SK-N-SH treated with all-trans-retinoic acid at 6 μM for 48 hours (cell line): ENCODE measurements around the gene CSF3R.
A peak's percentile ranks its signal among the peaks of the same experiment; 100 is the strongest.

Experiments
- ATAC-seq: fragments of 200-7000 bp; cut with Tn5 transposase; 3 replicates; pipeline ENCODE4 v1.9.1; 2020; ENCODE audit warnings: mild to moderate bottlenecking, moderate library complexity
- ARNTL ChIP-seq: fragments of 450-650 bp; formaldehyde crosslinking; IDR thresholded peaks from 2 replicates; pipeline ENCODE4 v1.5.0; 2020; ENCODE audit warnings: low read depth, mild to moderate bottlenecking, moderate library complexity, borderline replicate concordance
- BACH2 ChIP-seq: fragments of 250-450 bp; sonication (Bioruptor Pico); IDR thresholded peaks from 2 replicates; pipeline ENCODE4 v1.9.0; 2021; ENCODE audit warnings: mild to moderate bottlenecking, borderline replicate concordance
- CSDC2 ChIP-seq: fragments of 250-450 bp; sonication (Bioruptor Pico); IDR thresholded peaks from 2 replicates; pipeline ENCODE4 v1.5.0; 2020; ENCODE audit warnings: mild to moderate bottlenecking, moderate library complexity
- ISL1 ChIP-seq: fragments of 250-450 bp; sonication (Bioruptor Pico); IDR thresholded peaks from 2 replicates; pipeline ENCODE4 v2.1.2; 2022; ENCODE audit warnings: mild to moderate bottlenecking, moderate library complexity
- OSR1 ChIP-seq: fragments of 250-450 bp; sonication (Bioruptor Pico); IDR thresholded peaks from 2 replicates; pipeline ENCODE4 v1.8.0; 2022; ENCODE audit warnings: moderate library complexity, mild to moderate bottlenecking, inconsistent platforms
- PATZ1 ChIP-seq: fragments of 250-450 bp; sonication (Bioruptor Pico); IDR thresholded peaks from 2 replicates; pipeline ENCODE4 v1.8.0; 2020; ENCODE audit warnings: mild to moderate bottlenecking, moderate library complexity, borderline replicate concordance
- PPARA ChIP-seq: fragments of 250-450 bp; sonication (Bioruptor Pico); IDR thresholded peaks from 2 replicates; pipeline ENCODE4 v1.5.0; 2020; ENCODE audit warnings: mild to moderate bottlenecking, borderline replicate concordance
- RARB ChIP-seq: fragments of 250-450 bp; sonication (Bioruptor Pico); IDR thresholded peaks from 2 replicates; pipeline ENCODE4 v1.8.0; 2021; ENCODE audit warnings: mild to moderate bottlenecking, moderate library complexity
- TCF4 ChIP-seq: fragments of 250-450 bp; sonication (Bioruptor Pico); IDR thresholded peaks from 2 replicates; pipeline ENCODE4 v1.8.0; 2021; ENCODE audit warnings: mild to moderate bottlenecking, moderate library complexity, borderline replicate concordance
- TOX ChIP-seq: fragments of 250-450 bp; sonication (Bioruptor Pico); IDR thresholded peaks from 2 replicates; pipeline ENCODE4 v1.8.0; 2021; ENCODE audit warnings: mild to moderate bottlenecking, moderate library complexity, borderline replicate concordance
- ZFP3 ChIP-seq: fragments of 250-450 bp; sonication (Bioruptor Pico); IDR thresholded peaks from 2 replicates; pipeline ENCODE4 v1.5.0; 2020; ENCODE audit warnings: mild to moderate bottlenecking, moderate library complexity
- ZFP30 ChIP-seq: fragments of 450-650 bp; formaldehyde crosslinking; IDR thresholded peaks from 2 replicates; pipeline ENCODE4 v1.5.0; 2022; ENCODE audit warnings: mild to moderate bottlenecking, moderate library complexity
- ZNF565 ChIP-seq: fragments of 450-650 bp; formaldehyde crosslinking; conservative IDR thresholded peaks from 2 replicates; pipeline ENCODE4 v1.5.0; 2020; ENCODE audit warnings: low read depth, mild to moderate bottlenecking, moderate library complexity
- ZNF70 ChIP-seq: fragments of 450-650 bp; formaldehyde crosslinking; IDR thresholded peaks from 2 replicates; pipeline ENCODE4 v1.5.0; 2020; ENCODE audit warnings: mild to moderate bottlenecking, moderate library complexity
- TF ChIP-seq, protein P1 (sequence below): fragments of 250-450 bp; sonication (Bioruptor Pico); IDR thresholded peaks from 2 replicates; pipeline ENCODE4 v1.5.0; 2020; ENCODE audit warnings: mild to moderate bottlenecking, moderate library complexity
- TF ChIP-seq, protein P2 (sequence below): fragments of 250-450 bp; sonication (Bioruptor Pico); IDR thresholded peaks from 2 replicates; pipeline ENCODE4 v1.8.0; 2021; ENCODE audit warnings: low read depth, mild to moderate bottlenecking, moderate library complexity, borderline replicate concordance
- TF ChIP-seq, protein P3 (sequence below): fragments of 250-450 bp; sonication (Bioruptor Pico); IDR thresholded peaks from 2 replicates; pipeline ENCODE4 v1.5.1; 2021; ENCODE audit warnings: mild to moderate bottlenecking, moderate library complexity

Gene CSF3R

GRCh38 chr1:36529769-36530260, 47.1 kb upstream of the CSF3R start:
- ATAC-seq: no peak
- TF ChIP-seq TCF4 (CRISPR knock-in tag) (peak; percentile 74; the same call in 1 of the 2 replicates), ISL1 (CRISPR knock-in tag) (0 out of 2 replicates have a peak, but pooled peaks have one; percentile 9), RARB (CRISPR knock-in tag) (no peak)
- TF ChIP-seq, protein P1, sequence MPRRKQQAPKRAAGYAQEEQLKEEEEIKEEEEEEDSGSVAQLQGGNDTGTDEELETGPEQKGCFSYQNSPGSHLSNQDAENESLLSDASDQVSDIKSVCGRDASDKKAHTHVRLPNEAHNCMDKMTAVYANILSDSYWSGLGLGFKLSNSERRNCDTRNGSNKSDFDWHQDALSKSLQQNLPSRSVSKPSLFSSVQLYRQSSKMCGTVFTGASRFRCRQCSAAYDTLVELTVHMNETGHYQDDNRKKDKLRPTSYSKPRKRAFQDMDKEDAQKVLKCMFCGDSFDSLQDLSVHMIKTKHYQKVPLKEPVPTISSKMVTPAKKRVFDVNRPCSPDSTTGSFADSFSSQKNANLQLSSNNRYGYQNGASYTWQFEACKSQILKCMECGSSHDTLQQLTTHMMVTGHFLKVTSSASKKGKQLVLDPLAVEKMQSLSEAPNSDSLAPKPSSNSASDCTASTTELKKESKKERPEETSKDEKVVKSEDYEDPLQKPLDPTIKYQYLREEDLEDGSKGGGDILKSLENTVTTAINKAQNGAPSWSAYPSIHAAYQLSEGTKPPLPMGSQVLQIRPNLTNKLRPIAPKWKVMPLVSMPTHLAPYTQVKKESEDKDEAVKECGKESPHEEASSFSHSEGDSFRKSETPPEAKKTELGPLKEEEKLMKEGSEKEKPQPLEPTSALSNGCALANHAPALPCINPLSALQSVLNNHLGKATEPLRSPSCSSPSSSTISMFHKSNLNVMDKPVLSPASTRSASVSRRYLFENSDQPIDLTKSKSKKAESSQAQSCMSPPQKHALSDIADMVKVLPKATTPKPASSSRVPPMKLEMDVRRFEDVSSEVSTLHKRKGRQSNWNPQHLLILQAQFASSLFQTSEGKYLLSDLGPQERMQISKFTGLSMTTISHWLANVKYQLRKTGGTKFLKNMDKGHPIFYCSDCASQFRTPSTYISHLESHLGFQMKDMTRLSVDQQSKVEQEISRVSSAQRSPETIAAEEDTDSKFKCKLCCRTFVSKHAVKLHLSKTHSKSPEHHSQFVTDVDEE (CRISPR knock-in tag): peak; percentile 40; the same call in 1 of the 2 replicates

DNA sequence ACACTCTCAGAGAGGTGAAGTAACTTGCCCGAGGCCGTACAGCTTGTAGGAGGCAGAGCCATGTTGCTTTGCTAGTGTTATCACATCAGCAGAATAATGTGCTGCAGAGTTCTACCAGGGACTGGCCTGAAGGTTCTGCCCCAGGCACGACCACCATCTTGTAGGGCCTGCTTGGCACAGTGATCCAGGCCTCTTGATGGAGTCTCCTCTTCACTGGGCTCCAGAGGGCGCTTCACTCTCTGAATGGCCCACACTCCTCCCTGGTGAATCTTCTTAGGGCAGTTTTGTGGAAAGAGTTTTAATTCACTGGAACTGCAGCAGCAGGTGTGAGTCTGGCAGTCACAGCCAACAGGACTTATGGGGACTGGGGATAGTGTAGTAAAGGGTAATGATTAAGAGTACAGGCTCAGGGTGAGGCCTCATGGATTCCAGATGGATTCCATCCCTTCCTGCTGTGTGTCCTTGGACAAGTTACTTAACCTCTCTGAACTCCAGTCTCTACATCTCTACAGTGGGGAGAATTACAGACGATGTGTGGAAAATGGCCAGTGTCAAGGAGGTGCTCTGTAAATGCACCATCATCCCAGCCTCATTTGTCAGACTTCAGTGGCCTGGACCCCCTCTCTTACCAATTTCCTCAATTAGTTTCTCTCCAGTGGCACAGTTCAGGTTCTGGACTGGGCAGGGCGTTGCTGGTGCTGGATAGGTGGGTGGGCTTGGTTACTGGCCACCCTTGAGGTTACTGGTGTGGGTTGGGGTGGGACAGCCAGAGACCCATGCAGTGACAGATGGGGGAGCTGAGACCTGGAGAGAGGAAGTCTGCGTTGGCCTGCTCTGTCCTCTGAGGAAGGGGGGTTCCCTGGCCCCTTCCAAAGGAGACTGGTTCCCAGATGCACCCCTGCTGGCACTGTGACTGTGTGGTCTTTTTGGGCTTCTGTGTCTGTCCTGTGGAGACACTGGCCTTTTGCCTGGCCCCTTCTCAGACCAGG, 45.9 kb upstream of the CSF3R start:
- peak; percentile 74 for ATAC-seq
- TF ChIP-seq ISL1 (CRISPR knock-in tag): no peak

DNA sequence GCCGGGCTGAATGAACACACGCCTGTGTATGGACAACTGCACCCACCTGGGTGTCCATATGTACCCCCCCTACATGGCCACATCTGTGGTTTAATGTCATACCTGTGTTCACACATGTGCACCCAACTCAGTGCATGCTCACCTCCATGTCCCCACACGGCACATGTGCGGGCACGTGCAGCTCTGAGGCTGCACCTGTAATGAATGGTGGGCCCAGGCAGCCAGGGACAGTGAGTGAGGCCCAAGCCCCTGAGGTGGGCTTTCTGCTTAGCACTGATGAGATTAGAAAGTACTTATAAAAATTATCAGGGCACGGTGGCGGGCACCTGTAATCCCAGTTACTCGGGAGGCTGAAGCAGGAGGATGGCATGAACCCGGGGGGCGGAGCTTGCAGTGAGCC, 42.5 kb upstream of the CSF3R start:
- no peak for ATAC-seq
- TF ChIP-seq PATZ1 (CRISPR knock-in tag) (no peak), ZNF70 (CRISPR knock-in tag) (no peak), ARNTL (no peak), CSDC2 (no peak), ISL1 (CRISPR knock-in tag) (no peak), TCF4 (CRISPR knock-in tag) (no peak), ZFP3 (CRISPR knock-in tag) (no peak), TOX (CRISPR knock-in tag) (no peak), RARB (CRISPR knock-in tag) (no peak)
- TF ChIP-seq, protein P2, sequence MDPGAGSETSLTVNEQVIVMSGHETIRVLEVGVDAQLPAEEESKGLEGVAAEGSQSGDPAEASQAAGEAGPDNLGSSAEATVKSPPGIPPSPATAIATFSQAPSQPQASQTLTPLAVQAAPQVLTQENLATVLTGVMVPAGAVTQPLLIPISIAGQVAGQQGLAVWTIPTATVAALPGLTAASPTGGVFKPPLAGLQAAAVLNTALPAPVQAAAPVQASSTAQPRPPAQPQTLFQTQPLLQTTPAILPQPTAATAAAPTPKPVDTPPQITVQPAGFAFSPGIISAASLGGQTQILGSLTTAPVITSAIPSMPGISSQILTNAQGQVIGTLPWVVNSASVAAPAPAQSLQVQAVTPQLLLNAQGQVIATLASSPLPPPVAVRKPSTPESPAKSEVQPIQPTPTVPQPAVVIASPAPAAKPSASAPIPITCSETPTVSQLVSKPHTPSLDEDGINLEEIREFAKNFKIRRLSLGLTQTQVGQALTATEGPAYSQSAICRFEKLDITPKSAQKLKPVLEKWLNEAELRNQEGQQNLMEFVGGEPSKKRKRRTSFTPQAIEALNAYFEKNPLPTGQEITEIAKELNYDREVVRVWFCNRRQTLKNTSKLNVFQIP: no peak
- TF ChIP-seq, protein P3, sequence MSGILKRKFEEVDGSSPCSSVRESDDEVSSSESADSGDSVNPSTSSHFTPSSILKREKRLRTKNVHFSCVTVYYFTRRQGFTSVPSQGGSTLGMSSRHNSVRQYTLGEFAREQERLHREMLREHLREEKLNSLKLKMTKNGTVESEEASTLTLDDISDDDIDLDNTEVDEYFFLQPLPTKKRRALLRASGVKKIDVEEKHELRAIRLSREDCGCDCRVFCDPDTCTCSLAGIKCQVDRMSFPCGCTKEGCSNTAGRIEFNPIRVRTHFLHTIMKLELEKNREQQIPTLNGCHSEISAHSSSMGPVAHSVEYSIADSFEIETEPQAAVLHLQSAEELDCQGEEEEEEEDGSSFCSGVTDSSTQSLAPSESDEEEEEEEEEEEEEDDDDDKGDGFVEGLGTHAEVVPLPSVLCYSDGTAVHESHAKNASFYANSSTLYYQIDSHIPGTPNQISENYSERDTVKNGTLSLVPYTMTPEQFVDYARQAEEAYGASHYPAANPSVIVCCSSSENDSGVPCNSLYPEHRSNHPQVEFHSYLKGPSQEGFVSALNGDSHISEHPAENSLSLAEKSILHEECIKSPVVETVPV (CRISPR knock-in tag): no peak

- TF ChIP-seq TCF4 (CRISPR knock-in tag): peak; percentile 79; the same call in 1 of the 2 replicates
- TF ChIP-seq PPARA (CRISPR knock-in tag): no peak
- ATAC-seq: no peak
Observed at GRCh38 chr1:36524359-36525062, 41.8 kb upstream of the CSF3R start.

GRCh38 chr1:36523850-36524249, 41.1 kb upstream of the CSF3R start:
- TF ChIP-seq ZNF565 (CRISPR knock-in tag): no peak
- TF ChIP-seq, protein P3 (CRISPR knock-in tag): no peak
- no peak for TF ChIP-seq ZNF70 (CRISPR knock-in tag)
- no peak for TF ChIP-seq ZFP30 (CRISPR knock-in tag)
- TF ChIP-seq PATZ1 (CRISPR knock-in tag): no peak
- TF ChIP-seq PPARA (CRISPR knock-in tag): no peak
- TF ChIP-seq CSDC2: no peak
- TF ChIP-seq TCF4 (CRISPR knock-in tag): no peak
- no peak for TF ChIP-seq ISL1 (CRISPR knock-in tag)
- no peak for TF ChIP-seq BACH2
- no peak for TF ChIP-seq OSR1 (CRISPR knock-in tag)
- TF ChIP-seq, all 23 proteins: peak for 0

More at GRCh38 chr1:36523850-36524249, 41.1 kb upstream of the CSF3R start:
- no peak for ATAC-seq
